IPS-15b (cell line): Measurements from ENCODE around the gene EHMT2.
A peak's percentile ranks its signal among the peaks of the same experiment; 100 is the strongest.
"Not testable (repeated sequence)": the region's sequence is repeated elsewhere in the genome, so short reads cannot be mapped to it uniquely, and the experiment has no call there.

Experiments used
- H3K27me3 ChIP-seq: one replicate; pipeline ENCODE4 v1.6.1; 2013; ENCODE audit warnings: low read length; ENCODE audit not compliant: control insufficient read depth, insufficient read depth
- H3K36me3 ChIP-seq: one replicate; pipeline ENCODE4 v1.6.1; 2013; ENCODE audit warnings: low read length; ENCODE audit not compliant: control insufficient read depth, insufficient read depth
- H3K4me1 ChIP-seq: one replicate; pipeline ENCODE4 v1.6.1; 2013; ENCODE audit warnings: mild to moderate bottlenecking, low read length; ENCODE audit not compliant: control insufficient read depth, insufficient read depth
- H3K4me3 ChIP-seq: one replicate; pipeline ENCODE4 v1.5.1; 2013; ENCODE audit warnings: low read depth, low read length
- H3K9ac ChIP-seq: one replicate; pipeline ENCODE4 v1.6.1; 2013; ENCODE audit warnings: low read depth, mild to moderate bottlenecking, low read length
- H3K9me3 ChIP-seq: one replicate; pipeline ENCODE4 v1.6.1; 2013; ENCODE audit warnings: mild to moderate bottlenecking, low read length; ENCODE audit not compliant: control insufficient read depth, insufficient read depth

The EHMT2 gene

DNA sequence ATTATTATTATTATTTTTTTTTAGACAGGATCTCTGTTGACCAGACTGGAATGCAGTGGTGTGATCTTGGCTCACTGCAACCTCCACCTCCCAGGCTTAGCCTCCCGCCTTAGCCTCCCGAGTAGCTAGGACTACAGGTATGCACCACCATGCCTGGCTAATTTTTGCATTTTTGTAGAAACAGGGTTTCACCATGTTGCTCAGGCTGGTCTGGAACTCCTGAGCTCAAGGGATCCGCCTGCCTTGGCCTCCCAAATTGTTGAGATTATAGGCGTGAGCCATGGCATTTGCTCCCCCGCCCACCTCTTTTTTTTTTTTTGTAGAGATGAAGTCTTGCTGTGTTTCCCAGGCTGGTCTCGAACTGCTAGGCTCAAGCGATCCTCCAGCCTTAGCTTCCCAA is 11.8 kb upstream of the EHMT2 start:
- H3K4me3 ChIP-seq, H3K9me3 ChIP-seq, H3K9ac ChIP-seq, H3K27me3 ChIP-seq, H3K36me3 ChIP-seq: not testable (repeated sequence)
- H3K4me1 ChIP-seq, result peaks cover 10% of the 10 kb centered on the region

DNA sequence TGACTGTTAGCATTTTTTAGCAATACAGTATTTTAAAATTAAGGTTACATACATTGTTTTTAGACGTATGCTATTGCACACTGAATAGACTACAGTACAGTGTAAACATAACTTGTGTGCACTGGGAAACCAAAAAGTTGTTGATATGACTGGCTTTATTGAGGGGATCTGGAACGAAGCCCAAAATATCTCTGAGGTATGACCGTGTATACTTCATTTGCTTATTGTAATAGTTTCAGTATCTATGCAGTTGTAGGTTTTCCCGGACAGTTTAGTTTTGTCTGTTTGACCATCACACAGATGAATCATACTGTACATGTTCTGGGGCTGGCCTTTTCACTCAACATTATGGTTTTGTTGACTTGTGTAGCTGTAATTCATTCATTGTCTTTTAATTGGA is 11.3 kb upstream of the EHMT2 start:
- no peaks in the 10 kb centered on the region for H3K9me3 ChIP-seq
- no peaks in the 10 kb centered on the region for H3K27me3 ChIP-seq
- no peak overlapping the region for H3K9ac ChIP-seq
- peaks cover 10% of the 10 kb centered on the region for H3K4me1 ChIP-seq
- no peaks in the 10 kb centered on the region for H3K36me3 ChIP-seq
- H3K4me3 ChIP-seq, result no peak overlapping the region

DNA sequence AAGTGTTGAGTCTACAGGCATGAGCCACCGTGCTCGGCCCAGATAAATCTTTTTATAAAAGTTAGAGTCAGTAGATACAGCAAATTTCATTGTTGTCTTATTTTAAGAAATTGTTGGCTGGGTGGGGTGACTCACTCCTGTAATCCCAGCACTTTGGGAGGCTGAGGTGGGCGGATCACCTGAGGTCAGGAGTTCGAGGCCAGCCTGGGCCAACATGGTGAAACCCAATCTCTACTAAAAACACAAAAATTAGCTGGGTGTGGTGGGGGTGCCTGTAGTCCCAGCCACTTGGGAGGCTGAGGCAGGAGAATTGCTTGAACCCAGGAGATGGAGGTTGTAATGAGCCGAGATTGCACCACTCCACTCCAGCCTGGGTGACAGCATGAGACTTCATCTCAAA is 10.8 kb upstream of the EHMT2 start:
- peaks cover 10% of the 10 kb centered on the region for H3K4me1 ChIP-seq
- not testable (repeated sequence) for H3K9ac ChIP-seq, H3K4me3 ChIP-seq, H3K27me3 ChIP-seq, H3K36me3 ChIP-seq, H3K9me3 ChIP-seq

DNA sequence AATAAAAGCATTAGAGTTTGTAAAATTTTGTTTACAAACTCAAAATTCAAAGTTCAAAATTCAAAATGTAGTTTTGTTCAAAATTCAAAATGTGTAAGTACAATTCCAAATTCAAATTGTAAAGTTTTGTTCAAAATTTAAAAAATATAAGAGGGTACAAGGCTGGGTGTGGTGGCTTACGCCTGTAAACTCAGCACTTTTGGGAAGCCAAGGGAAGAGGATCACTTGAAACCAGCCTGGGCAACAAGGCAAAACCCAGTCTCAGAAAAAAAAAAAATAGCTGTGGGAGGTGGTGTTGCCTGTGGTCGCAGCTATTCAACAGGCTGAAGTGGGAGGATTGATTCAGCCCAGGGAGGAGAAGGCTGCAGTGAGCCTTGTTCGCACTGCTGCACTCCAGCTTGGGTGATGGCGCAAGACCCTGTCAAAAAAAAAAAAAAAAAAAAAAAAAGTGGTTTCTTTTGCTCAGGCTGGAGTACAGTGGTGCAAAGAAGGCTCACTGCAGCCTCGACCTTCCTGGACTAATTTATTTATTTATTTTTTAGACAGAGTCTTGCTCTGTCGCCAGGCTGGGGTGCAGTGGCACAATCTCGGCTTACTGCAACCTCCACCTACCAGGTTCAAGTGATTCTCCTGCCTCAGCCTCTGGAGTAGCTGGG is 9.8 kb upstream of the EHMT2 start:
- no peaks in the 10 kb centered on the region for H3K27me3 ChIP-seq
- no peak overlapping the region for H3K4me3 ChIP-seq
- H3K9ac ChIP-seq, result no peak overlapping the region
- no peaks in the 10 kb centered on the region for H3K9me3 ChIP-seq
- peaks cover 10% of the 10 kb centered on the region for H3K4me1 ChIP-seq
- no peaks in the 10 kb centered on the region for H3K36me3 ChIP-seq

DNA sequence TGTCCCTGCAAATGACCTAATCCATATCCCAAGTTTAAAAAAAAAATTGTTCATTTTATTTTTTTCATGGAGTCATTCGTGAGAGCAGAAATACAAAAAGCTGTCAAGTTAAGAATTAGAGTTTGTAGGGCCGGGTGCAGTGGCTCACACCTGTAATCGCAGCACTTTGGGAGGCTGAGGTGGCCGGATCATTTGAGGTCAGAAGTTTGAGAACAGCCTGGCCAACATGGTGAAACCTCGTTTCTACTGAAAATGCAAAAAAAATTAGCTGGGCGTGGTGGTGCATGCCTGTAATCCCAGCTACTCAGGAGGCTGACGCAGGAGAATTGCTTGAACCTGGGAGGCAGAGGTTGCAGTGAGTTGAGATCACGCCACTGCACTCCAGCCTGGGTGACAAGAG is 9.2 kb upstream of the EHMT2 start:
- not testable (repeated sequence) for H3K36me3 ChIP-seq, H3K9ac ChIP-seq, H3K4me3 ChIP-seq, H3K27me3 ChIP-seq, H3K9me3 ChIP-seq
- H3K4me1 ChIP-seq, result peaks cover 10% of the 10 kb centered on the region

DNA sequence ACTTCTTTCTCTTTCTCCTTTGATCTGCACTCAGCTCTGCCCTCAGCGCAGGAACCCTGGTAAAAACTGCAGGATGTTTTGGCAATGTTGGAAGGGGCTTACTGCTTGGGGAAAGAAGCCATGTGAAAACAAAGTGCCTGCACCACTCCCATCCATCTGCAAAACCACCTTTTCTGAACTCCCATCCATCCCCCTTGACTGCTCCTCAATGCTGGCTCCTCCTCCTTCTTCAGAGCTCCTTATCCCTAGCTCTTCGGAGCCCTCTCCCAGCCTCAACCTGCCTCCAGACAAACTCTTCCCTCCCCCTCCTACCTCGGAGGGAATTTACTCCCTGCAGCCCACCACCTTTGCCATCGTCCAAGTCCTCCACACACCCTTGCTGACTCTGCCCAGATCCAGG is 8.6 kb upstream of the EHMT2 start:
- H3K9ac ChIP-seq, result no peak overlapping the region
- H3K4me3 ChIP-seq, result no peak overlapping the region
- H3K36me3 ChIP-seq, result no peaks in the 10 kb centered on the region
- no peaks in the 10 kb centered on the region for H3K27me3 ChIP-seq
- no peaks in the 10 kb centered on the region for H3K9me3 ChIP-seq
- H3K4me1 ChIP-seq, result peaks cover 10% of the 10 kb centered on the region

DNA sequence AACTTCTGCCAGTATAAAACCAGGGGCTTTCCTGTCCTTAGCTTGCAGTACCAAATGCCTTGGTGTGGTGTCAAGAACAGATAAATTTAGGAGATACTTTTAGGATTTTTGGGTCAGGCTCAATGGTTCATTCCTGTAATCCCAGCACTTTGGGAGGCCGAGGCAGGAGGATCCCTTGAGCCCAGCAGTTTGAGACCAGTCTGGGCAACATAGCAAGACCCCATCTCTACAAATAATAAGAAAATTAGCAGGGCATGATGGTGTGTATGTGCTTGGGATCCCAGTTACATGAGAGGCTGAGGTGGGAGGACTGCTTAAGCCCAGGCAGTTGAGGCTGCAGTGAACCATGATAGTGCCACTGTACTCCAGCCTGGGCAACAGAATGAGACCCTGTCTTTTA is 7.5 kb upstream of the EHMT2 start:
- Histone ChIP-seq H3K9me3 (no peaks in the 10 kb centered on the region), H3K9ac (no peak overlapping the region), H3K27me3 (no peaks in the 10 kb centered on the region), H3K4me3 (no peak overlapping the region), H3K36me3 (peaks cover under 1% of the 10 kb centered on the region), H3K4me1 (peaks cover 10% of the 10 kb centered on the region)

DNA sequence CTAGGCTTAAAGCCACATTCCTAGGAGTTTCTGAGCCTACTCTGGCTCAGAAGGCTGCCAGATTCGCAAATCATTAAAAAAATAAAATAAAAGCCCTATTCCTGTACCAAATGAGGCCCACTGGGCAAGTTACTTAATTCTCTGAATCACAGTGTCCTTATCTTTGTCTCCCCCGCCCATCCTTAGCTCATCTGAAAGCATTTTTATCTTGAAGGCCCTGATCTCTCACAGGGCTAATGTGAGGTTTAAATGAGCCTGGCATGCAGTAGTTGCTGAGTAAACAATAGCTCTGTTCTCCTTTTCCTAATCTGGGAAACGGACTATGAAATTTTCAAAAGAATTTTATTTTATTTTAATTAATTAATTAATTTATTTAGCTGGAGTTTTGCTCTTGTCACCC is 6.5 kb upstream of the EHMT2 start:
- Histone ChIP-seq H3K9ac (no peak overlapping the region), H3K4me3 (no peak overlapping the region), H3K27me3 (no peaks in the 10 kb centered on the region), H3K36me3 (peaks cover 3% of the 10 kb centered on the region), H3K9me3 (no peaks in the 10 kb centered on the region), H3K4me1 (peaks cover 10% of the 10 kb centered on the region)

DNA sequence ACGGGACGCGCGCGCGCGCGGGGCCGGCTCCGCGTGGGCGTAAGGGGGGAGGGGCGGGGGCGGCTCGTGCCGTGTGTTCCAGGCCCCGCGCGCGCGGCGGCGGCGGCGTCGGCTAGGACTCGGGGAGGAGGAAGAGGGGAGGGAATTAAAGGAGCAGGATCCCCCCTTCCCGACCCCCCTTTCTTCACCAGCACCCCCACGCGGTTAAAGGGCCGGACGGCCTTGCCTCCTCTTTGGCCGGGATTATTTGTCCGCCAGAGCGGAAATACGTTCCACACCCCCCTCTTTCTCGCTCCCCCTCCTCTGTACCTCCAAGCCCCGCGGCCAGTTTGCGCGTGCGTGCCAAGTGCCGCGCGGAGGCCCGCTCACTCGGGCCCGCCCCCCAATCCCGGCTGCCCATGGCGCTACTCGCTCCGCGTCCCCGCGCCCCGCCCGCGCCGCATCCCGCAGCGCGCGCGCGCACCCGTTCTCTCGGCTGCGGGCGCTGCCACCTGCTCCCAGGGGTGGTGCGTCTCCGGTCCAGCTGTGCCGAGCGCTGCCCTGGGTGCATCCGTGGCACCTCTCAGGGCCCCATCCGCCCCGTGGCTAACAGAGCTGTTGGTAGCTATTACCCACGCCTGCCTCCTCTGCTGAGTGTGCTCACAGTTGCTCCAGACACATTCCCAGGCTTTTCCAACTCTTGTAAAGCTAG is 4.6 kb upstream of the EHMT2 start, which contains the start of gene ZBTB12:
Gene ZBTB12 (minus strand): TSS at position 134 of the 691 bp plus-strand sequence. CDS start 781 bp downstream, outside the sequence.
- H3K36me3 ChIP-seq, result peaks cover 3% of the 10 kb centered on the region
- peaks cover 14% of the 10 kb centered on the region for H3K4me1 ChIP-seq
- peak within 1 kb of the TSS; percentile 65 for H3K4me3 ChIP-seq
- no peaks in the 10 kb centered on the region for H3K9me3 ChIP-seq
- no peak within 1 kb of the TSS for H3K9ac ChIP-seq
- H3K27me3 ChIP-seq, result no peaks in the 10 kb centered on the region

DNA sequence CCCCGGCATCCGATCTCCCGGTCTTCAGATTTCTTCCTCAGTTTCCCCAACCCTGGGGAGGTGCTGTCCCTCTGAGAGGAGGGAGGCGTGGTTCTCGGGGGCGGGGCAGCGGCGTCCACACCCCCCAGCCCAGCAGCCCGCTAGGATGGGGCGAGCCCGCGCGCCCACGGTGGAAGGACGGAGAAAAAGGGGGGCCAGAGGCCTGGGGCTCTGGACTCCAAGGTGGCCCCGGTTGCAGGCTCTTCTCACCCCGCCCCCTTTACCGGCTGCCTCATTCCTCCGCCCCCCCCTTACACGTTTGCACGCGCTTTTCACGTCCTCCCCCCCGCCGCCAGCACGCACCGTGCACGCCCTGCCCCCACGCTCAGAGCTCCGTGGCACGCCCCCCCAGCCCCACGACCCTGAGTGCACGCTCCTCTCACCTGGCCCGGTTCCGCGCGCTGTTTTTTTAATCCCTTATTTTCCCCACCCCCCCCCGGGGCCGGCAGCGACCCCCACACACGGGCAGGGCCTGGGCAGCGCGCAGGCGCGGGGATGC is 4.0 kb upstream of the EHMT2 start:
- no peak overlapping the region for H3K9ac ChIP-seq

DNA sequence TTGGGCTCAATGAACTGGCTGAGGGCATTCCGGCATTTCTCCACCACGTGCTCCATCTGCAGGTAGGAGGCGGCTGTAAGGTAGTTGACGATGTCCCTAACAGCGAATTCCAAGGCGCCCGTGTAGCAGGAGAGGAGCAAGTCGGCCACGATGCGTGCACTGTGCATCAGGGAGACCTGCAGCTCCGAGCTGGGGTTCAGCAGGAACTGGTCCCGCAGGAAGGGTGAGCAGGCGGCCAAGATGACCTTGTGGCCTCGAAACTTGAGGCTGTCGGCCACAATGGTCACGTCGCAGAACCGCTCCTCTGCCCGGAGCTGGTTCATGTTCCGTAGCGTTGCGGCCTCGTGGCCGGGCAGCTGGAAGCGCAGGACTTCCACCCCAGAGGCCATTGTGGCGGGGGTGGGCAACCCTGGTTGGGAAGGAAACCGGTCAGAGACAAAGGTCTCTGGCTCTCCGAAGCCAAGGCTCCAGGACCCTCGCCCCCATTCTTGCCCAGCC is 3.5 kb upstream of the EHMT2 start:
- H3K9me3 ChIP-seq, result no peaks in the 10 kb centered on the region
- peaks cover 8% of the 10 kb centered on the region for H3K4me1 ChIP-seq
- peaks cover 5% of the 10 kb centered on the region for H3K36me3 ChIP-seq
- no peaks in the 10 kb centered on the region for H3K27me3 ChIP-seq
- peak overlapping the region; percentile 30 for H3K4me3 ChIP-seq
- H3K9ac ChIP-seq, result no peak overlapping the region

More for the DNA sequence above, 4.0 kb upstream of the EHMT2 start:
- peaks cover 3% of the 10 kb centered on the region for H3K36me3 ChIP-seq
- H3K27me3 ChIP-seq, result no peaks in the 10 kb centered on the region
- peak overlapping the region; percentile 30 for H3K4me3 ChIP-seq
- peaks cover 14% of the 10 kb centered on the region for H3K4me1 ChIP-seq
- no peaks in the 10 kb centered on the region for H3K9me3 ChIP-seq
